K562 (cell line): Measurements from ENCODE around the gene HMOX2. TPM values are rescaled to one million over a fixed set of nuclear protein-coding genes. Genes with fewer than 3 reads are reported as not detected.

Experiments
- EGR1 ChIP-seq: fragments of 450-650 bp; conservative IDR thresholded peaks from 2 replicates; pipeline ENCODE4 v1.6.1; 2017; ENCODE audit warnings: mild to moderate bottlenecking
- ETV6 ChIP-seq, 3 experiments: fragments of 150-350 bp in 1 of 3; sonication (generic) in 1 of 3; formaldehyde crosslinking in 1 of 3; IDR thresholded peaks; 2 replicates each; pipeline versions ENCODE4 v1.6.1 to v1.8.0; 2014 to 2022; ENCODE audit warnings: borderline replicate concordance in 2 of 3, low read depth in 2 of 3, antibody characterized with exemption in 1 of 3, low read length in 1 of 3, mild to moderate bottlenecking in 1 of 3, missing genetic modification reagents in 1 of 3
- FOXP1 ChIP-seq: sonication (generic); formaldehyde crosslinking; IDR thresholded peaks from 2 replicates; pipeline ENCODE4 v1.8.0; 2022; ENCODE audit warnings: mild to moderate bottlenecking, missing genetic modification reagents
- MIER1 ChIP-seq: fragments of 450-650 bp; IDR thresholded peaks from 2 replicates; pipeline ENCODE4 v1.6.1; 2016; ENCODE audit warnings: antibody characterized with exemption, mild to moderate bottlenecking, low read depth
- OTX1 ChIP-seq: fragments of 450-650 bp; formaldehyde crosslinking; IDR thresholded peaks from 2 replicates; pipeline ENCODE4 v1.4.0; 2022; ENCODE audit warnings: mild to moderate bottlenecking
- PHB2 ChIP-seq: fragments of 450-650 bp; IDR thresholded peaks from 2 replicates; pipeline ENCODE4 v1.6.1; 2017; ENCODE audit warnings: low read depth
- PTBP1 ChIP-seq: fragments of 200-400 bp; formaldehyde crosslinking; IDR thresholded peaks from 2 replicates; pipeline ENCODE4 v1.6.1; 2017; ENCODE audit warnings: low read depth, low read length
- SAFB2 ChIP-seq: fragments of 200-400 bp; formaldehyde crosslinking; IDR thresholded peaks from 2 replicates; pipeline ENCODE4 v1.6.1; 2018; ENCODE audit warnings: borderline replicate concordance, low read length, low read depth, moderate library complexity; ENCODE audit not compliant: severe bottlenecking
- SREBF2 ChIP-seq: sonication (generic); formaldehyde crosslinking; IDR thresholded peaks from 2 replicates; pipeline ENCODE4 v1.4.0; 2020; ENCODE audit warnings: mild to moderate bottlenecking, missing genetic modification reagents
- TAF9B ChIP-seq: fragments of 450-650 bp; IDR thresholded peaks from 2 replicates; pipeline ENCODE4 v1.6.1; 2018; ENCODE audit warnings: mild to moderate bottlenecking; ENCODE audit not compliant: partially characterized antibody
- TCF3 ChIP-seq: sonication (generic); formaldehyde crosslinking; IDR thresholded peaks from 2 replicates; pipeline ENCODE4 v1.4.0; 2020; ENCODE audit warnings: mild to moderate bottlenecking, missing genetic modification reagents
- TCFL5 ChIP-seq: fragments of 250-450 bp; sonication (Bioruptor Pico); conservative IDR thresholded peaks from 2 replicates; pipeline ENCODE4 v1.6.1; 2021; ENCODE audit warnings: mild to moderate bottlenecking, moderate library complexity, matching md5 sums
- ZNF239 ChIP-seq: fragments of 250-450 bp; sonication (Bioruptor Pico); IDR thresholded peaks from 2 replicates; pipeline ENCODE4 v1.4.0; 2020; ENCODE audit warnings: mild to moderate bottlenecking
- ZNF282 ChIP-seq: sonication (generic); formaldehyde crosslinking; IDR thresholded peaks from 2 replicates; pipeline ENCODE4 v1.8.1; 2023; ENCODE audit warnings: missing genetic modification reagents
- ZNF316 ChIP-seq: fragments of 450-650 bp; IDR thresholded peaks from 2 replicates; pipeline ENCODE4 v1.6.1; 2016
- ZNF77 ChIP-seq: fragments of 250-450 bp; sonication (Bioruptor Pico); IDR thresholded peaks from 2 replicates; pipeline ENCODE4 v1.5.0; 2020
- ZNF778 ChIP-seq: fragments of 450-650 bp; formaldehyde crosslinking; IDR thresholded peaks from 2 replicates; pipeline ENCODE4 v1.4.0; 2020; ENCODE audit warnings: mild to moderate bottlenecking, moderate library complexity
- polyA plus RNA-seq, 8 experiments: library from polyadenylated mRNA; depleted of rRNA in 4 of 8; stranded (reverse) in 5 of 8; unstranded in 3 of 8; fragments of >200 nt; fragmentation: Nextera tagmentation in 2 of 8; fragmentation: Illumina TruSeq in 1 of 8; extraction: Ambion mirVana in 2 of 8; extraction: Trizol in 1 of 8; gene quantifications; 2 replicates each; pipeline versions ENCODE4 v1.2.1 to v1.2.3, GENCODE V29; 2011 to 2014; ENCODE audit warnings: inconsistent platforms in 1 of 8, missing spikeins in 1 of 8
- total RNA-seq, 7 experiments: library from RNA; depleted of rRNA in 6 of 7; stranded (reverse); fragments of >200 nt in 6 of 7; fragmentation: Illumina TruSeq in 2 of 7; extraction: Trizol in 2 of 7; gene quantifications; 2 replicates each; pipeline versions ENCODE4 v1.2.1 to v1.2.3, GENCODE V29; 2011 to 2021; ENCODE audit warnings: low replicate concordance in 1 of 7
- TF ChIP-seq, protein P1 (sequence below): sonication (generic); formaldehyde crosslinking; IDR thresholded peaks from 2 replicates; pipeline ENCODE4 v1.8.0; 2023; ENCODE audit warnings: missing genetic modification reagents, mild to moderate bottlenecking, borderline replicate concordance
- TF ChIP-seq, protein P2 (sequence below): fragments of 250-450 bp; sonication (Bioruptor Pico); IDR thresholded peaks from 2 replicates; pipeline ENCODE4 v1.5.0; 2021
- TF ChIP-seq, protein P3 (sequence below): sonication (generic); formaldehyde crosslinking; IDR thresholded peaks from 2 replicates; pipeline ENCODE4 v1.4.0; 2020; ENCODE audit warnings: mild to moderate bottlenecking, missing genetic modification reagents

Gene HMOX2
- total and polyA plus RNA-seq, 9 of the 15 experiments (the other 6 are each of a cell fraction or from before 2014, with no cell fraction given): 26.8 to 87.4 (median 57.4) TPM

DNA sequence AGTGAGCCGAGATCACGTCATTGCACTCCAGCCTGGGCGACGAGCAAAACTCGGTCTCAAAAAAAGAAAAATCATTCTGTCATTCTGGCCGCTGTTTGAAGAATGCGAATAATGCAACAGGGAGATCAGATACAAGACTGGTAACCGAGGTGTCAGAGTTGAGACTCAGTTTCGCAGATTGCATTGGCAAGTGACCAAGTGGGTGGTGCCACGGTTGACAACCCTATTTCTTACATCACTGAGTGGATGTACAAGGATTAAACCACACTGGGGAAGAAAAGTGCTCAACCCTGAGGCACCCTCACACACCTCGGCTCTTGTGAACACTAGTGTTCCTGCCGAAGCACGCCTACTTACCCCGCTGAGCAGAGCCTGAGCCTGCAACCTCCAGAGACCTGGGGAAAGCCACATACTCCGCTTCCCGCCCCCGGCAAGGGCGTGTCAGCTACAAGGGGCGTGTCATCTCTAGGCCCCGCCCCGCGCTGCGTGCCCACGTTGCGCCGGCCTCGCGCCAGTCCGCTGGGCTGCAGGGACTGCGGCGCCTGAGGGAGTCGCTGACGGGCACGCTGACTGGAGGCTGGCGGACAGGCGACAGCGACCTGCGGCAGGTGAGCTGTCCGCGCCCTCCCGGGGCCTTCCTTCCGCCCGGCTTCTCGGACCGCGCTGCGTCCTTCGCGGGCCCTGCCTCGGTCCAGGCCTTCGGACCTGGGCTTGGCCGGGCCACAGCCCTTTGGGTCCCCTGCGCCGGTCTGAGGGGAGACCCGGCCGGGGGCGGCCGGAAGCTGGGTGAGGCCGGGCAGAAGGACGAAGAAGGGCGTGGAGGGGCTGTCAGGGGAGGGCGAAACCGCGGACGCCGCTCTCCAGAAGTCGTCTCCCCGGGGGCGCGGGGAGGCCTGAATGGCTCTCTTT, at the start of gene HMOX2 (continued):
- TF ChIP-seq PHB2 (0 out of 2 replicates have a peak, but pooled peaks have one; percentile 28), ZNF282 (CRISPR knock-in tag) (no peak), TCF3 (no peak), TAF9B (no peak), MIER1 (no peak), ETV6 (IDR thresholded peaks at IDR 0.05; ENCODE audit: borderline replicate concordance in 1 of 2, low read depth in 2 of 2, low read length in 1 of 2) (no peak), ETV6 (CRISPR knock-in tag; IDR thresholded peaks at IDR 0.05; ENCODE audit: borderline replicate concordance) (no peak), EGR1 (peak; percentile 96), ZNF316 (no peak), OTX1 (CRISPR knock-in tag) (no peak), ZNF778 (CRISPR knock-in tag) (no peak), ZNF239 (CRISPR knock-in tag) (no peak), TCFL5 (CRISPR knock-in tag) (no peak), SREBF2 (CRISPR knock-in tag) (no peak), SAFB2 (no peak), FOXP1 (CRISPR knock-in tag) (no peak), ZNF77 (CRISPR knock-in tag) (no peak), PTBP1 (no peak)
- TF ChIP-seq, protein P1, sequence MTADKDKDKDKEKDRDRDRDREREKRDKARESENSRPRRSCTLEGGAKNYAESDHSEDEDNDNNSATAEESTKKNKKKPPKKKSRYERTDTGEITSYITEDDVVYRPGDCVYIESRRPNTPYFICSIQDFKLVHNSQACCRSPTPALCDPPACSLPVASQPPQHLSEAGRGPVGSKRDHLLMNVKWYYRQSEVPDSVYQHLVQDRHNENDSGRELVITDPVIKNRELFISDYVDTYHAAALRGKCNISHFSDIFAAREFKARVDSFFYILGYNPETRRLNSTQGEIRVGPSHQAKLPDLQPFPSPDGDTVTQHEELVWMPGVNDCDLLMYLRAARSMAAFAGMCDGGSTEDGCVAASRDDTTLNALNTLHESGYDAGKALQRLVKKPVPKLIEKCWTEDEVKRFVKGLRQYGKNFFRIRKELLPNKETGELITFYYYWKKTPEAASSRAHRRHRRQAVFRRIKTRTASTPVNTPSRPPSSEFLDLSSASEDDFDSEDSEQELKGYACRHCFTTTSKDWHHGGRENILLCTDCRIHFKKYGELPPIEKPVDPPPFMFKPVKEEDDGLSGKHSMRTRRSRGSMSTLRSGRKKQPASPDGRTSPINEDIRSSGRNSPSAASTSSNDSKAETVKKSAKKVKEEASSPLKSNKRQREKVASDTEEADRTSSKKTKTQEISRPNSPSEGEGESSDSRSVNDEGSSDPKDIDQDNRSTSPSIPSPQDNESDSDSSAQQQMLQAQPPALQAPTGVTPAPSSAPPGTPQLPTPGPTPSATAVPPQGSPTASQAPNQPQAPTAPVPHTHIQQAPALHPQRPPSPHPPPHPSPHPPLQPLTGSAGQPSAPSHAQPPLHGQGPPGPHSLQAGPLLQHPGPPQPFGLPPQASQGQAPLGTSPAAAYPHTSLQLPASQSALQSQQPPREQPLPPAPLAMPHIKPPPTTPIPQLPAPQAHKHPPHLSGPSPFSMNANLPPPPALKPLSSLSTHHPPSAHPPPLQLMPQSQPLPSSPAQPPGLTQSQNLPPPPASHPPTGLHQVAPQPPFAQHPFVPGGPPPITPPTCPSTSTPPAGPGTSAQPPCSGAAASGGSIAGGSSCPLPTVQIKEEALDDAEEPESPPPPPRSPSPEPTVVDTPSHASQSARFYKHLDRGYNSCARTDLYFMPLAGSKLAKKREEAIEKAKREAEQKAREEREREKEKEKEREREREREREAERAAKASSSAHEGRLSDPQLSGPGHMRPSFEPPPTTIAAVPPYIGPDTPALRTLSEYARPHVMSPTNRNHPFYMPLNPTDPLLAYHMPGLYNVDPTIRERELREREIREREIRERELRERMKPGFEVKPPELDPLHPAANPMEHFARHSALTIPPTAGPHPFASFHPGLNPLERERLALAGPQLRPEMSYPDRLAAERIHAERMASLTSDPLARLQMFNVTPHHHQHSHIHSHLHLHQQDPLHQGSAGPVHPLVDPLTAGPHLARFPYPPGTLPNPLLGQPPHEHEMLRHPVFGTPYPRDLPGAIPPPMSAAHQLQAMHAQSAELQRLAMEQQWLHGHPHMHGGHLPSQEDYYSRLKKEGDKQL (CRISPR knock-in tag): no peak
- TF ChIP-seq, protein P2, sequence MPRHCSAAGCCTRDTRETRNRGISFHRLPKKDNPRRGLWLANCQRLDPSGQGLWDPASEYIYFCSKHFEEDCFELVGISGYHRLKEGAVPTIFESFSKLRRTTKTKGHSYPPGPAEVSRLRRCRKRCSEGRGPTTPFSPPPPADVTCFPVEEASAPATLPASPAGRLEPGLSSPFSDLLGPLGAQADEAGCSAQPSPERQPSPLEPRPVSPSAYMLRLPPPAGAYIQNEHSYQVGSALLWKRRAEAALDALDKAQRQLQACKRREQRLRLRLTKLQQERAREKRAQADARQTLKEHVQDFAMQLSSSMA (CRISPR knock-in tag): no peak
- TF ChIP-seq, protein P3, sequence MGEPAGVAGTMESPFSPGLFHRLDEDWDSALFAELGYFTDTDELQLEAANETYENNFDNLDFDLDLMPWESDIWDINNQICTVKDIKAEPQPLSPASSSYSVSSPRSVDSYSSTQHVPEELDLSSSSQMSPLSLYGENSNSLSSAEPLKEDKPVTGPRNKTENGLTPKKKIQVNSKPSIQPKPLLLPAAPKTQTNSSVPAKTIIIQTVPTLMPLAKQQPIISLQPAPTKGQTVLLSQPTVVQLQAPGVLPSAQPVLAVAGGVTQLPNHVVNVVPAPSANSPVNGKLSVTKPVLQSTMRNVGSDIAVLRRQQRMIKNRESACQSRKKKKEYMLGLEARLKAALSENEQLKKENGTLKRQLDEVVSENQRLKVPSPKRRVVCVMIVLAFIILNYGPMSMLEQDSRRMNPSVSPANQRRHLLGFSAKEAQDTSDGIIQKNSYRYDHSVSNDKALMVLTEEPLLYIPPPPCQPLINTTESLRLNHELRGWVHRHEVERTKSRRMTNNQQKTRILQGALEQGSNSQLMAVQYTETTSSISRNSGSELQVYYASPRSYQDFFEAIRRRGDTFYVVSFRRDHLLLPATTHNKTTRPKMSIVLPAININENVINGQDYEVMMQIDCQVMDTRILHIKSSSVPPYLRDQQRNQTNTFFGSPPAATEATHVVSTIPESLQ (CRISPR knock-in tag): peak; percentile 78; the same call in 1 of the 2 replicates
